Natural killer cell (primary cell): ENCODE data around the gene CKMT2. TPM values are rescaled to one million over a fixed set of nuclear protein-coding genes. Genes with fewer than 3 reads are reported as not detected.

Source experiments
- ATAC-seq, 3 donors: fragments of 150-1000 bp in 2 of 3; fragments of 200-7000 bp in 1 of 3; cut with Tn5 transposase; 1 replicate in 1 of 3; 2 replicates in 2 of 3; pipeline ENCODE4 v1.10.0; 2021; ENCODE audit warnings: mild to moderate bottlenecking in 2 of 3, moderate library complexity in 2 of 3
- DNase-seq, 2 donors: peaks; one replicate each; pipeline versions ENCODE4 v3.0.0 to v3.0.0-alpha.2; 2013 to 2021; ENCODE audit warnings: mixed read lengths in 1 of 2
- H3K27ac ChIP-seq: one replicate; pipeline ENCODE4 v1.5.1; 2013; ENCODE audit warnings: mild to moderate bottlenecking, low read length
- H3K27me3 ChIP-seq: one replicate; pipeline ENCODE4 v1.6.1; 2013; ENCODE audit warnings: low read length; ENCODE audit not compliant: control insufficient read depth, insufficient read depth
- H3K36me3 ChIP-seq: one replicate; pipeline ENCODE4 v1.6.1; 2013; ENCODE audit warnings: low read length; ENCODE audit not compliant: control insufficient read depth, insufficient read depth
- H3K4me1 ChIP-seq: one replicate; pipeline ENCODE4 v1.6.1; 2013; ENCODE audit warnings: low read length; ENCODE audit not compliant: control insufficient read depth, insufficient read depth
- H3K4me3 ChIP-seq: one replicate; pipeline ENCODE4 v1.5.1; 2013; ENCODE audit warnings: low read length
- H3K9me3 ChIP-seq: one replicate; pipeline ENCODE4 v1.6.1; 2013; ENCODE audit warnings: low read length; ENCODE audit not compliant: control insufficient read depth, insufficient read depth
- H3K27ac Mint-ChIP-seq, 2 donors: one replicate each; pipeline ENCODE4 v1.8.0; 2022; ENCODE audit warnings: mild to moderate bottlenecking in 2 of 2, mixed read lengths in 2 of 2, moderate library complexity in 1 of 2
- H3K27me3 Mint-ChIP-seq, 2 donors: one replicate each; pipeline ENCODE4 v1.8.0; 2022; ENCODE audit warnings: low read depth in 2 of 2, mixed read lengths in 2 of 2
- H3K36me3 Mint-ChIP-seq: one replicate; pipeline ENCODE4 v1.8.0; 2022; ENCODE audit warnings: mixed read lengths
- H3K4me1 Mint-ChIP-seq, 2 donors: one replicate each; pipeline ENCODE4 v1.8.0; 2022; ENCODE audit warnings: mixed read lengths in 2 of 2
- H3K4me3 Mint-ChIP-seq: one replicate; pipeline ENCODE4 v1.8.0; 2022; ENCODE audit warnings: mild to moderate bottlenecking, moderate library complexity, mixed read lengths
- H3K9me3 Mint-ChIP-seq, 2 donors: one replicate each; pipeline ENCODE4 v1.8.0; 2022; ENCODE audit warnings: mixed read lengths in 2 of 2
- WGBS: methylation state at CpG from one replicate; pipeline ENCODE4 v1.1.7; 2013; ENCODE audit warnings: missing lambda C conversion rate; ENCODE audit not compliant: insufficient coverage; 5-methylcytosine and 5-hydroxymethylcytosine counted together
- intact Hi-C: fragments of 100-400 bp; cut with micrococcal nuclease; formaldehyde crosslinking; loops from one replicate; pipeline ENCODE4 v1.14.2; 2022
- total RNA-seq, 4 donors: library from RNA; stranded (reverse); fragments of 120-200 nt in 1 of 4; gene quantifications; one replicate each; pipeline versions ENCODE4 v1.2.3 to v1.2.4, GENCODE V29; 2013 to 2022
- TF ChIP-seq, protein P1 (sequence below): fragments of 200-600 bp; IDR thresholded peaks from one replicate; pipeline ENCODE4 v1.8.0; 2022; ENCODE audit warnings: antibody characterized with exemption

Gene CKMT2
- total RNA-seq, 3 donors from 2014 or later (not counting 1 experiment from before 2014, with no cell fraction given), result not detected

GRCh38 chr5:81230416-81230815 is 2.7 kb upstream of the CKMT2 start:
- ATAC-seq (no peak), DNase-seq (no peak)
- H3K27me3 Mint-ChIP-seq, result peaks cover 3 to 5% of the 10 kb centered on the region in 2 donors
- Histone ChIP-seq H3K4me3 (no peak overlapping the region), H3K9me3 (no peaks in the 10 kb centered on the region), H3K27me3 (no peaks in the 10 kb centered on the region), H3K36me3 (no peaks in the 10 kb centered on the region), H3K27ac (no peak overlapping the region), H3K4me1 (peaks cover 23% of the 10 kb centered on the region)
- intact Hi-C loops, result no loop called here
- no peaks in the 10 kb centered on the region for H3K9me3 Mint-ChIP-seq
- H3K4me1 Mint-ChIP-seq, result peaks cover 5 to 11% of the 10 kb centered on the region in 2 donors
- H3K4me3 Mint-ChIP-seq, result no peak overlapping the region
- H3K27ac Mint-ChIP-seq, result no peak overlapping the region
- 35% methylated on average over 8 of the region's 8 CpGs for WGBS
- H3K36me3 Mint-ChIP-seq, result no peaks in the 10 kb centered on the region
- TF ChIP-seq, protein P1, sequence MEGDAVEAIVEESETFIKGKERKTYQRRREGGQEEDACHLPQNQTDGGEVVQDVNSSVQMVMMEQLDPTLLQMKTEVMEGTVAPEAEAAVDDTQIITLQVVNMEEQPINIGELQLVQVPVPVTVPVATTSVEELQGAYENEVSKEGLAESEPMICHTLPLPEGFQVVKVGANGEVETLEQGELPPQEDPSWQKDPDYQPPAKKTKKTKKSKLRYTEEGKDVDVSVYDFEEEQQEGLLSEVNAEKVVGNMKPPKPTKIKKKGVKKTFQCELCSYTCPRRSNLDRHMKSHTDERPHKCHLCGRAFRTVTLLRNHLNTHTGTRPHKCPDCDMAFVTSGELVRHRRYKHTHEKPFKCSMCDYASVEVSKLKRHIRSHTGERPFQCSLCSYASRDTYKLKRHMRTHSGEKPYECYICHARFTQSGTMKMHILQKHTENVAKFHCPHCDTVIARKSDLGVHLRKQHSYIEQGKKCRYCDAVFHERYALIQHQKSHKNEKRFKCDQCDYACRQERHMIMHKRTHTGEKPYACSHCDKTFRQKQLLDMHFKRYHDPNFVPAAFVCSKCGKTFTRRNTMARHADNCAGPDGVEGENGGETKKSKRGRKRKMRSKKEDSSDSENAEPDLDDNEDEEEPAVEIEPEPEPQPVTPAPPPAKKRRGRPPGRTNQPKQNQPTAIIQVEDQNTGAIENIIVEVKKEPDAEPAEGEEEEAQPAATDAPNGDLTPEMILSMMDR, result no peak

DNA sequence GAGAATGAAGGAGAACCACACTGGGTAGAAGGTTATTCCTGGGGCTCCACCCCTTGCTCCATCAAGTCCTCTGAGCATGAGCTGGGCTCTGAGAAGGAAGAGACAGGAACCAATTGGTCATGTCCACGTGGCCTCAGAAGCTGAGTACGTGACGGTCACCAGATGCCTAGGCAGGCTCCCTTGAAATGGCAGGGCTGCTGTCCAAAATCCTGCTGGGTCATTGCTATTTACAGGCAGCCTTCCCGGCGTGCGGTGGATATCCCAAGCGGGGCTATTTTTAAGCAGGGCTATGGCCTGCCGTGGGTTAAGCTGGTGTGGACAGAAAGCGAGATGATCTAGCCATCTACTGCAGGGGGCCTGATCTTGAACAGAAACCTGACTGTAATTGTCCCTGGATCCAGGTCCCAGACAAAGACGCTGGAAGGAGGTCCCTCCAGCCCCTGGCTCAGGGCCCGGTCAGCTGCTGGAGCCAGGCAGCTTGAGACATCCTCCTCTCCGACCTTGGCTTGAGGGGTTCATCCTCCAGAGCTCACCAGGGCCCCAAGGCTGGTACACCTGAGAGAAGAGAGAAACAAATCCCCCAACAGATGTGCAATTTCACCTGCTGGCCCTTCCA is 550 bp upstream of the CKMT2 start:
- Histone ChIP-seq H3K9me3 (no peaks in the 10 kb centered on the region), H3K27ac (no peak overlapping the region), H3K4me3 (no peak overlapping the region), H3K4me1 (peaks cover 23% of the 10 kb centered on the region), H3K36me3 (no peaks in the 10 kb centered on the region), H3K27me3 (no peaks in the 10 kb centered on the region)
- DNase-seq (no peak), ATAC-seq (no peak)
- Mint-ChIP-seq H3K9me3 (no peaks in the 10 kb centered on the region), H3K27me3 (peaks cover 0 to 3% of the 10 kb centered on the region in 2 donors), H3K4me3 (no peak overlapping the region), H3K4me1 (peaks cover 5 to 11% of the 10 kb centered on the region in 2 donors), H3K36me3 (no peaks in the 10 kb centered on the region), H3K27ac (no peak overlapping the region)
- 94% methylated on average over 12 of the region's 12 CpGs for WGBS
- intact Hi-C loops, result no loop called here
- TF ChIP-seq, protein P1, result no peak

- DNase-seq (no peak), ATAC-seq (no peak)
- peaks cover 23% of the 10 kb centered on the region for H3K4me1 ChIP-seq
- H3K27ac ChIP-seq, result no peak overlapping the region
- WGBS, result 75% methylated on average over 7 of the region's 7 CpGs
- no peaks in the 10 kb centered on the region for H3K9me3 ChIP-seq
- Mint-ChIP-seq H3K27ac (no peak overlapping the region), H3K4me1 (peaks cover 5 to 11% of the 10 kb centered on the region in 2 donors), H3K4me3 (no peak overlapping the region), H3K36me3 (no peaks in the 10 kb centered on the region), H3K9me3 (no peaks in the 10 kb centered on the region), H3K27me3 (peaks cover 0 to 3% of the 10 kb centered on the region in 2 donors)
- H3K36me3 ChIP-seq, result no peaks in the 10 kb centered on the region
- no peaks in the 10 kb centered on the region for H3K27me3 ChIP-seq
- TF ChIP-seq, protein P1, result no peak
- intact Hi-C loops, result no loop called here
- no peak overlapping the region for H3K4me3 ChIP-seq
Measured at GRCh38 chr5:81234299-81234698, 1.2 kb downstream of the CKMT2 start.

DNA sequence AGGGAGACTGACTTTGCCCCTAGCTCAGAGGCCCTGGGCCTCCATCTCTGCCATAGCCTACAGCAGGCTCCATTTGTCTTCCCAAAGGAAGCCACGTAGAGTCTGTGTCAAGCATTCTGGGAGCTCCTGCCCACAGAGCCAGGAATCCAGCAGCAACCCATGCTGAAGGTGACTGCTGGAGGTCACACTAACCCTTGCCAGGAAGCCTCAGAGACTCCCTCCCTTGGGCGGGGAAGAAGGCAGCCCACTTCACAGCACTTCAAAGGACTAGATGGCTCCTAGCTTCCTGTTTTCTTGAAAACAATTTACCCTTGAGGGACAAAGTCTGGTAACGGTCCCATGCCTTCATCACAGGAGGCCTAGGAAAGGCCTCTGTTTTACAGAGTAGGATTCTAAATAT is 1.7 kb downstream of the CKMT2 start:
- 40% methylated on average over 3 of the region's 3 CpGs for WGBS
- H3K27me3 Mint-ChIP-seq, result peaks cover 0 to 3% of the 10 kb centered on the region in 2 donors
- H3K9me3 ChIP-seq, result no peaks in the 10 kb centered on the region

More for the DNA sequence above, 1.7 kb downstream of the CKMT2 start:
- H3K4me3 ChIP-seq, result no peak overlapping the region
- Mint-ChIP-seq H3K4me1 (peaks cover 5 to 11% of the 10 kb centered on the region in 2 donors), H3K27ac (no peak overlapping the region), H3K36me3 (no peaks in the 10 kb centered on the region), H3K4me3 (no peak overlapping the region), H3K9me3 (no peaks in the 10 kb centered on the region)
- H3K36me3 ChIP-seq, result no peaks in the 10 kb centered on the region
- no peak for DNase-seq
- H3K27me3 ChIP-seq, result no peaks in the 10 kb centered on the region
- intact Hi-C loops, result no loop called here
- H3K4me1 ChIP-seq, result peaks cover 23% of the 10 kb centered on the region
- ATAC-seq, result no peak
- no peak overlapping the region for H3K27ac ChIP-seq
- TF ChIP-seq, protein P1, result no peak
